Measurements from ENCODE around the gene ZNF335.

Gene ZNF335

GRCh38 chr20:45981261-45981660, 9.3 kb upstream of the ZNF335 start:
- no peak overlapping the region for H3K27ac ChIP-seq
- TF ChIP-seq CTCF (conservative IDR thresholded peaks at IDR 0.05) (no peak), ZFX (IDR thresholded peaks at IDR 0.05) (no peak)

- TF ChIP-seq CTCF (conservative IDR thresholded peaks at IDR 0.05) = no peak
- TF ChIP-seq ZFX (IDR thresholded peaks at IDR 0.05) = no peak
- no peak overlapping the region for H3K27ac ChIP-seq
These were observed 4.1 kb upstream of the ZNF335 start for GRCh38 chr20:45976086-45976485.

- TF ChIP-seq CTCF (conservative IDR thresholded peaks at IDR 0.05) (no peak), ZFX (IDR thresholded peaks at IDR 0.05) (no peak)
- H3K27ac ChIP-seq = no peak overlapping the region
These were observed 3.7 kb upstream of the ZNF335 start for GRCh38 chr20:45975686-45976085.

GRCh38 chr20:45974896-45975565, 3.0 kb upstream of the ZNF335 start:
- TF ChIP-seq CTCF (conservative IDR thresholded peaks at IDR 0.05) = no peak
- no peak for TF ChIP-seq ZFX (IDR thresholded peaks at IDR 0.05)
- H3K27ac ChIP-seq = no peak overlapping the region

- H3K27ac ChIP-seq = peak overlapping the region; percentile 98
- TF ChIP-seq ZFX (IDR thresholded peaks at IDR 0.05) (no peak), CTCF (conservative IDR thresholded peaks at IDR 0.05) (no peak)
These were observed 639 bp upstream of the ZNF335 start for GRCh38 chr20:45972500-45973183.

GRCh38 chr20:45971425-45971674, 653 bp downstream of the ZNF335 start:
- peak; percentile 63 for TF ChIP-seq ZFX (IDR thresholded peaks at IDR 0.05)
- no peak for TF ChIP-seq CTCF (conservative IDR thresholded peaks at IDR 0.05)
- H3K27ac ChIP-seq = peak overlapping the region; percentile 98

GRCh38 chr20:45970646-45971424, 1.2 kb downstream of the ZNF335 start:
- TF ChIP-seq ZFX (IDR thresholded peaks at IDR 0.05) (peak; percentile 77; the same call in 1 of the 2 replicates), CTCF (conservative IDR thresholded peaks at IDR 0.05) (no peak)
- H3K27ac ChIP-seq = peak overlapping the region; percentile 98
